HG03064 (cell line): Measurements from ENCODE around the gene PTH2.

Source experiments
- ATAC-seq: cut with Tn5 transposase; IDR thresholded peaks from one replicate; pipeline ENCODE4 v1.9.1; 2021; ENCODE audit warnings: low read depth; ENCODE audit not compliant: unreplicated experiment

PTH2 gene

DNA sequence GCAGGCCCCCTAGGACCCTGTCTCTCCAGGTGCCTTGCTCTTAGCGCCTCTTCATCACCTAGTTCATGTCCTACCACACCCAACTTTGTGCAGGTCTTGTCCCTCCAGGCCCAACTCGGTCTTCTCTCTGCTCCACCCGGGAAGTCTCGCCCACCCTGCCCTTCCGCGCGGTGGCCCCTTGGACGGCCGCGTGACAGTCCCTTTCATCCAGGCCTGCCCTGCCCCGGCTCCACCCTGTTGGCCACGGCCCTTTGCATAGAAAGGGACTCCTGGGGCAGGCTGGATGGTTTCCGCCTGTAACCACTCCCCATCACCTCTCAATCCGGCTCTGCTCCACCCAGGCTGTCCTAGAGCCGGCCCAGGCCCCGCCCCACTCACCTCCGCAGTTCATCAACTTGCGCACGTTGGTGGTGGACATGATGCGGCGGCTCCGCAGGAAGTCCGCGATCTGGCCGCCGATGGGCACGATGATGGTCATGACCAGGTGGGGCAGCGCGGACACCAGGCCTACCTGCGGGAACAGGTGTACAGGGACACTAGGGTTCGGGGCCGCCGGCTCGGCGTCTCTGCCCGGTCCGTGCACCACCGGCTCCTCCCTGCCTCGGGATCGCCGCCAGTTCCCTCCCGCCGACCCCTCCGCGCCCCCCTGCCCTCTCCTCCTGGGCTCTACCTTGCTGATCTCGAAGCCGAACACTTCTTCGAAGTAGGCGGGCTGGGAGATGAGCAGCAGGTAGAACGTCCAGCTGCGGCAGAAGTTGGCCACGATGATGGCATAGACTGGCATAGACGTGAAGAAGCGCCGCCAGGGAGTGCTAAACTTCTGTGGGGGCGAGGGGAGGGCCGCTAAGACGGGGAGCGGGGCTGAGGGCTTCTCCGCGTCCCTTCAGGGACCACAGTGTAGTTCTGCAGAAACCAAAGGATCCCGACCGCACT, 9.2 kb upstream of the PTH2 start:
- ATAC-seq = no peak

DNA sequence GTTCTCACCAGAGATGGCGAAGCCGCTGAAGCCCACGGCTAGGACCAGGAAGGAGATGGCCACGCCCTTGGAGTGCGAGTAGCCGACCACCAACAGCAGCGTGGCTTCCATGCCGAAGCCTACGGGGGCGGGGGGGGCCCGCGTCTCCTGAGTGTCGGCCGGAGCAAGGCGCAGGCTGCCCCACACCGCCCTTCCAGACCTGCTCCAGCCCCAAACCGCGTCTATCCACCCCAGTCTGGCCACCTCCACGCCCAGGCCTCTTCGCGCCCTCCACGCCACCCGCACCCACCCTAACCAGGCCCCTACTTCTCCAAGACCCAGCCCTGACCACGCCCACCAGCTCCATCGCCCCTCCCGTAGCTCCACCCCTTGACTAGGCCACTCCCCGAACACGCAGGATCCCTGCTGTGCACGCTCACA, 8.1 kb upstream of the PTH2 start:
- ATAC-seq = no peak

DNA sequence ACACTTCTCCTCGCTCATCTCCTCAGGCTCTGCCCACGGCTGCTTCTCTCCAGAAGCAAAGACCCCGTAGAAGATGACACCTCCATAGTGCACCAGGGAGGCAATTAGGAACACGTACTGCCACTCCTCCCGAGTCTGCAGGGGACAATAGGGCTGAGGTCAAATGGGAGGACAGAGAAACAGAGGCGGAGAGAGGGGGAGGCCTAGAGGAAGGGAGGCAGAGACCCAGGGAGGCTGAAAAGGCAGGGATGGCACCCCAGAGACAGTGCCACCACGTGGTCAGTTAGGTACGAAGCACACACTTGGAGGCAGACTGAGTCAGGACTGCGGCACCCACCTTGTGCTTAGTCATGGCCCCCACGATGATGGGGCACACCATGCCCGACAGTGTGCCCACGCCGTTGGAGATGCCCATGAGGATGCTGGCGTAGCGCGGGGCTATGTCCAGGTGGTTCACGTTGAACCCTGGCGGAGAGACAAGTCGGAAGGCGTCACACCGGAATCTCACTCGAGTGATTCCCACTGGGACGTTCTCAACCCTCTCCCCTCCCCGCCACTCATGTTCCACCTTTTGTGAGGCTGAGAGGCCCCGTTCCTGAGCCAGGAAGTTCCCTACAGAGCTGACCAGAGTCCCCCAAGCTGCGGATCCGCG, 7.6 kb upstream of the PTH2 start:
- ATAC-seq = no peak

DNA sequence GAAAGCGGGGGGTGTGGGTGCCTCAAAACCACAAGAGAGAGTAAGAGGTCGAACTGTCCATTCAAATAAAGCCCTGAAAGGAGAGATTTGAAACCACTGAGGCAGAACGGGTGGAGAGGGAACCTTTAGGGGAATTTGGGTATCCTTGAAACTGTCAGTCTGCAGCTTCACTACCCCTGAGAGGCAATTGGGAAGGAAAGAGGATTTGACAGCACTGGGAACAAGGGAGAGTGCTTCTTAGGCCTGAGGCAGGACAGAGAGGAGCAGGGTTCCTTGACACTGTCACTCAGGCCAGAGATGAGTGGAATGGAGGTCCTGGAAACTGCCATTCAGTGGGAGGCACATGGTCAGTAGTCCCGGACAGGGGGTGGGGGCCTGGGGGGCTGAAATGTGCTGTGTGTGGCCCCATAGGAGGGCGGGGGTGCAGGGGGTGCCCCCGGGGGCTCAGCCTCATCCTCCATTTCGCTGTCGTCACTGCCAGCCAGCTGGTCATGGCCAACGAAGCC, 7.0 kb upstream of the PTH2 start:
- ATAC-seq = no peak

DNA sequence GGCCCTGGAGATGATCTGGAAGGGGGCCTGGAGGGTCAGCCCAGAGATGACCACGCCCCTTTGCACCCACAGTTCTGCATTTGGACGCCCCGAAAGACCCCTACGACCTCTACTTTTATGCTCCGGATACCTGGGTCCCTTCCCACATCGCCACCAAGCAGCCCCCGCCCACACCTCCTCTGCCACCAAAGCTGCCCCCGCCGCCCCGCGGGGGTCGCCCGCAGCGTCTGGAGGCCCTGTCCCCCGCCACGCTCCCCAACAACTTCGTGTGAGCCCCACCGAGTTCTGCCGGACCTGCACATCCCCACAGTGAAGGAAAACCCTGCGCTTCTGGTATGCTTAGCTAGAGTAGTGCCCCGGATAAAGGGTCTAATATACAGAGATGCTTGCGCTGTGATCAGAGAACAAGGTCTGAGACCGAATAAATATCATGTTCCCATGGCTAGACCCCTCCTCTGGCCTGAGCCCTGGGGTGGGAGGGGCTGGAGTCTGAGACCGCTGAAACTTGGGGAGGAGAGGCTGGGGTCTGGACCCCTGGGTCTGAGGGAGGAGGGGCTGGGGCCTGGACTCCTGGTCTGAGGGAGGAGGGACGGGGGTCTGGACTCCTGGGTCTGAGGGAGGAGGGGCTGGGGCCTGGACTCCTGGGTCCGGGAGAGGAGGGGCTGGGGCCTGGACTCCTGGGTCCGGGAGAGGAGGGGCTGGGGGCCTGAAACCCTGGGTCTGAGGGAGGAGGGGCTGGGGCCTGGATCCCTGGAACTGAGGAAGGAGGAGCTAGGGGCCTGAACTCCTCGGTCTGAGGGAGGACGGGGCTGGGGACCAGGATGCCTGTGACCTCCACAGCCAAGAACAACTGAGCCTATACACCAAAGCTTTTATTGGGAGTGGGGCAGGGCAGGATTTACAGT, 5.6 kb upstream of the PTH2 start:
- no peak for ATAC-seq

DNA sequence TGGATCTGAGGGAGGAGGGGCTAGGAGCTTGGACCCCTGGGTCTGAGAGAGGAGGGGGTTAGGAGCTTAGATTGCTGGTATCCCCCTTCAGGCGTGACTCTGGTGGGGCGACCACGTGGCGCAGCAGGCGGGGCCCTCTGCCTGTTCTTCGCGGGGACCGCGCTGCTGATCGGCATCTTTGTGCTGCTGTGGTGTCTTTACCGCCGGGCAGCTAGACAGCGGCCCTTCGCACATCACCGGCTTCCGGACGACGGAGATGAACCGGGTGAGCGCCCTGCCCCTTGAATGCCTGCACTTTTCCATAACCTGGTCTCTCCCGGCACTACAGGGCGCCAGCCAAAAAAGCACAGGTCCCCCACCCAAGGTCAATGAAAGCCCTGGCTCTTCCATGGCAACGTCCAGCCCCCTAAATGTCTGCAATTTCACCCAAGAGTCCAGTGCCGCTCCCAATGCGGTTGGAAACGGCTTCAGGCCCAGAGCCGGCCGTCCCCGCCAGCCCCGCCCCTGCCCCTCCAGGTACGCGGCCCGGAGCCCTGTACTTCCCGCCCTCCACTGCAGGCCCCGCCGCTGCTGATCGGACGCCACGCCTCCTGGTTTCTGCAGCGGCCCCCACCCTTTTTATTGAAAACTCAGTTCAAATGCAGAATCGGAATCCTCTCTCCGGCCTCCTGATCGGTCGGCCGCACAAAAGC, 4.8 kb upstream of the PTH2 start:
- no peak for ATAC-seq

DNA sequence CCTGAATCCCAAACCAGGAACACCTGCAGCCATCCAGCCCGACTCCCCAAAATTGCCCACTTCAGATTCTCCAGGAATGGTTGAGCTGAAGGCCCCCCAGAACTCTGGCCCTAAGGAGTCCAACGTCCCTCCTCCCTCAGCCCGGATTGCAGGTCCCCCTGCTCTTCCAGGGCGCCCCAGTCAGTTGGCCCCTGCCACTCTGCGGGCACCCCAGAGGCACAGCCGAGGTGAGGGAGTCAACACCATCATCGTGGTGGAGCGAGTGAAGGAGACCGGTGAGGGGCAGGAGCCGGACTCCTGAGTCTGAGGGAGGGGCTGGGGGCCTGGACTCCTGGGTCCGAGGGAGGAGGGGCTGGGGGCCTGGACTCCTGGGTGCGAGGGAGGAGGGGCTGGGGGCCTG, 4.1 kb upstream of the PTH2 start:
- no peak for ATAC-seq

DNA sequence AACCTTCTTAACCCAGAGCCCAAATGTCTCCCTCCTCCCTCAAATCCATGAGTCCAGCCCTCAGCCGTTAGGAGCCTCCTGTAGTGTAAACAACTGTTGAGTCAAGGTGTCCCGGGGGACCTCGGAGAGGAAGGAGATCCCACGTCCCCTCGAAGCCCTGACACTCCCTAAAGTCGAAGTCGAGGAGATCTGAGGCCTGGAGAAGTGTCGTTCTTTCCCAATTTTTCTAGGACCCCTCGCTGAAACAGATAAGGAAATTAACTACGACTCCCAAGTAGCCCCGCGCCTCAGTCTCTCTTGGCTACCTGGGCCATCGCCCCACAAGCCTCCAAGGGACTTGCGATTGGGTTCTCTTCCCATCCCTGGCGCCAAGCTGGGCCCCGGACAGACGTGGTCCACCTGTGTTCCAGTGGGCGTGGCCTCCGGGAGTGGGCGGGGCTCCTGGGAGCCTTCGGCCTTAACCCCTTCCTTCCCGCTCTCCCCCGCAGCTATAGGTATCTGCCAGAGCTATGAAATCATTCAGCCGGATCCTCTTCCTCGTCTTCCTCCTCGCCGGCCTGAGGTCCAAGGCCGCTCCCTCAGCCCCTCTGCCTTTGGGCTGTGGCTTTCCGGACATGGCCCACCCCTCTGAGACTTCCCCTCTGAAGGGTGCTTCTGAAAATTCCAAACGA, 2.8 kb upstream of the PTH2 start:
- ATAC-seq = no peak

DNA sequence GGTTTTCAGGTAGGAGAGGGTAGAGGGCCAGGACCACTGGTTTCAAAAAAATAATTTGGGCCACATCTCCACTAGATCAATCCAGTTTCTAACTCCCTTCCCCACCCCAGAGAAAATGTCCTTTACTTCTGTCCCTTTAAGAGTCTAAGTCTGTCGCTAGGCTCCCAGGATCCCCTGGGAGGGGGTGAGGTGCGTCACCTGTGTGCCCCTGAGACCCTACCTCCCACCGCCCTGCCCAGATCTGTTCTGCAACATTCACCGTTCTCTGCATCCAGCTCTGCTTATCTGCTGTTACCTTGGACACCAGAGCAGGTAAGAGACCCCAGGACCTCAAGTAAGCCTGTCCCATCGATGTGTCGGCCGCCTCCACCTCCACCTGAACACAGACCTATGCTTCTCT, 1.9 kb upstream of the PTH2 start, which contains the start of gene GFY:
GFY (plus strand) TSS at position 211 of the 400 bp plus-strand sequence. CDS start 1,043 bp downstream, outside the sequence.
- ATAC-seq = no peak

DNA sequence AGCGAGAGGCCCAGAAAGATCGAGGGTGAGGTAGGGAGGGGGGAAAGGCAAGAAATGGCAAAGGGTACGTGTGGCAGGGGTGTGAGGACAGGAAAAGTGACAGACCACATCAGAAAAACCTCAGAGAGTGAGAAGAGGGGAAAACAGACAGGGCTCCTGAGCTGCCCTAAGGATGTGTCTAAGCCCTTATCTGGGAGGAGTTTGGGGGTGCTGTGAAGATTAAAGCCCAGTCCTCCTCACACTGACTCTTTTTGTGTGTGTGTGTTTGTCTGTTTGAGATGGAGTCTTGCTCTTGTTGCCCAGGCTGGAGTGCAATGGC, 703 bp upstream of the PTH2 start:
- ATAC-seq = no peak

DNA sequence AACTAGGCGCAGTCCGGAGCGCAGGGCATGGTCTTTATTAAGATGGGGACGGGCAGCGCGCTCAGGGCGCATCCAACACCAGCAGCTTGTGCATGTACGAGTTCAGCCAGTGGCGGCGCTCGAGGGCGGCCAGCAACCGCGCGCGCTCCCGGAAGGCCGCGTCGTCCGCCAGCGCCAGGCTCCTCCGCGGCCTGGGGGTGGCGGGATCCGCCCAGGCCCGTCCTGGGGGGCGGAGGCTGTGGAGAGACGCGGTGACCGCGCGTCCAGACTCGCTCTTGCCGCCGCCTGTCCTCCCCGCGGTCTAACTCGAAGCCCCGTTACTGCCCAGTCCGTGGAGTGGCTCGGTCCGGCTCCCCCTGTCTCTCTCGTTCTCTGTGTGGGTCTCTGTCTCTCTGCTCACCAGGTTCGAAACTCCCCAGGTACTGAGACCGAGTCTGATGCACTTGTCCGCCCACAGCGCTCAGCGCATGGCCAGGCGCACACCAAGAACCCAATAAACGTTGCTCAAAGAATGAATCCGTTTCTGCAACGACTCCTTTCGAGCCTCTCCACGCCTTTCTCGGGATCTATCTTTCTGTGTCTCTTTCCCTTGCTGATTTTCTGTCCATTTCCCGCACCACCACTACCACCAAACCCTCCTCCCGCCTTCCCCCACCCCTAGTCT, 702 bp downstream of the PTH2 start:
- ATAC-seq = no peak

DNA sequence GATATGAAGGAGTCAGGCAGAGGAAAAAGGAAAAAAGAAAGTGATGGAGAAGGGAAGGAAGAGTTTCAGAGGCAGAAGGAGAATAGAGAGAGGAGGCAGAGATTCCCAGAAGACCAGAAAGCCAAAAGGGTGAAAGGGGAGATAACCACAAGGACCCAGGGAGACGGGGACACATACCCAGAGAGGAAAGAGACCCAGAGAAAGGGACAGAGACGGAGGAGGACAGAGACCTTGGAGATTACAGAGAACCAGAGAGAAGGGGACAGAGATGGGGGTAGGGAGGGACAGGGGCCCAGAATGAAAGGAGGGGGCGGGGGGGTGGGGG, 1.4 kb downstream of the PTH2 start:
- no peak for ATAC-seq

DNA sequence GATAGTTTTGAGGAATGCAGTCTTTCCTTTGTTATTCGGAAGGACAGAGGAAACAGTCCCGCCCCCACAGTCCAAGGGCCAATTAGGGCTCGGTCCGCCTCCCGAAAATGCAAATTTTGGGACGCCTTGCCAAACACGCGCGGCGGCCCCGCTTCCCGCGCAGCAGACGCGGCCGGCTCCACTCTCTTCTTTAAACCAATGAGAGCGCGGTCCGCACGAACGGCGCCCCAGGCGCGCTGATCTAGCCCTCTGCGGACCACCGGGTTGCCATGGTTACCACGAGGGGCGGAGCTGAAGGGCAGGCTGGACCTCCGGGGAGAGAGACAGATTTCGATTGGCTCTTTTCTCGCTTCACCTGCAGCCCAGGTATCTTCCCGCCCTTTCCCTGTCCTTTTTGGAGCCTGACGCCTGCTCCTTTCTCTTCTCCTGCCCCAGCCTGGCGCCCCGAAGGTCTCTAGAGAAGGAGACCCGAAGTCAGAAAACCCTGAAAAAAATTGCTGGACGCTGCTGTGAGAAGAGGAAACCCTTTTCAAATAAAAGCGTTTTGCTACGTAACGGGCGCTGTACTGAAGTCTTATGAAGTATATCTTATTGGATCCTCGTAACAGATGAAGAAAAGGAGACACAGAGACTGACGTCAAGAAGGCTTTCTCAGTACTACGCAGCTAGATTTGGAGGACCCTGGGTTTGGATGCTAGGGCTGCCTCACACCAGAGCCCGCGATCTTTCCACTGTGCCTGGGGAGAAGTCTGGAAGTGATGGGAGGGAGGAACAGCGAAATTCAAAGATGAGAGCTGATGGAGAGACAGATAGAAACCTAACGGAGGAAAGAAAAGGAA, 2.0 kb downstream of the PTH2 start:
- no peak for ATAC-seq

DNA sequence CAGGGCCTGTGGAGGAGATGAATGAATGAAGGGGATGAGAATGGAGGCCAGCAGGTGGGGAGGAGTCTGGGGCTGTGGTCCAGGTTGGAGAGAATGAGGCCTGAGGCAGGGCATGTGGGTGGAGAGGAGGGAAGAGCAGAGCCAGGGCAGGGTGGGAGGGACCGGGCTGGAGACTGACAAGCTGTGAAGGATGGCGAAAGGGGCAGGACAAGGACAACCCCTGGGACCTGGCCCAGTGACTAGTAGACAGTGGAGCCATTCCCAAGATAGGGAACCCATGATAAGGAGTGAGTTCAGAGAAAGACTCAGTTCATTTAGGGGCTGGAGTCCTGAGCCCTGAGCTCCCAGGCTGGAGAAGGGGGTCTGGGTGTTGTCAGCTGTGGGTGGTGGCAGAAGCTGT, 3.0 kb downstream of the PTH2 start:
- ATAC-seq = no peak

DNA sequence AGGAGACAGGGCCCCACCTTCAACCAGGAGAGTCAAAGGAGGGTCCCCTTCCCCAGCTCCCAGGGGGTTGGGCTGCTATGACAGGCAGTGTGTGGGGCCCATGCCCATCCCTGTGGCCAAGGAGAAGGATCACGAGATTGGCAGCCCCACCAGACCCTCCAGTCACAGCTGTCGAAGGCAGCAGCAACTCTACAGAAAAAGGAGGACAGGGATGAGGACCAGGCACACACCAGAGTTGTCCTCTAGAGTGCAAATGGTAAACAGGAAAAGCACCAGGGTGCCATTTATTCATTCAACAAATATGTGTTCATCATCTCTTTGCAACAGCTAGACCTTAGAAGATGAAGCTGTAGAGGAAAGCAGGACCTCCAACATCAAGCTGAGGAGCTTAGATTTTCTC, 4.1 kb downstream of the PTH2 start:
- no peak for ATAC-seq

DNA sequence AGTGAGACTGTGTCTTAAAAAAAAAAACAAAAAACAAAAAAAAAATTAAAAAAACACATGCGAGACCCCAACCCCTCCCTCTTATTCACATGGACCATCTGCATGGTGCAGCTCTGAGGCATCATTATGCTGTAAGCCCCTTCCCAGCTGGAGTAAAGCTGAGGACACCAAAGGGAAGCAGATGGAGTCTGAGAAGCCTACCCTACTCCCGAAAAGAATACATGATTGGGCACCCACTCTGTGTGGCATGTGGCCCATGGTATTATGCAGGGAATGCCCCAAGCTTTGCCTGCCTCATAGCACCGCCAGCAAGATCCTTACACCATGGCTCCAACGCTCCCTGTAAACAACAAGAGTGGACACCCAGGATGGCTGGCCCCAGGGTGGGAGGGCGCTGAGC, 4.7 kb downstream of the PTH2 start:
- ATAC-seq = no peak

DNA sequence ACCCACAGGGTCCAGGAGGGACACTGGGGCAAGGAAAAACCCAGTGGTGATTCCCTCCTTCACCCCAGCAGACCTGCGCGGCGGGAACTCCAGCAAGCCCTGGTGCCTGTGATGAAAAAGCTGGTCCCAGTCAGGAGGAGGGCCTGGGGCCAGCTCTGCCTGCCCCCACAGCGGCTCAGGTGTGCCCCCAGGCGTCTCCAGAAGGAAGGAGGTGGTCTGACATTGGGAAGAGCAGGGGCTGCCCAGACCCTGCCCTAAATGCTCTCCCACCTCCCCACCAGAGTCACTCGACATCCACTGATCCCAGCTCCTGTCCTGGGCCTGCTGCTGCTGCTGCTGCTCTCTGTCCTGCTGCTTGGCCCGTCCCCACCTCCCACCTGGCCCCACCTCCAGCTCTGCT, 6.2 kb downstream of the PTH2 start:
- no peak for ATAC-seq

DNA sequence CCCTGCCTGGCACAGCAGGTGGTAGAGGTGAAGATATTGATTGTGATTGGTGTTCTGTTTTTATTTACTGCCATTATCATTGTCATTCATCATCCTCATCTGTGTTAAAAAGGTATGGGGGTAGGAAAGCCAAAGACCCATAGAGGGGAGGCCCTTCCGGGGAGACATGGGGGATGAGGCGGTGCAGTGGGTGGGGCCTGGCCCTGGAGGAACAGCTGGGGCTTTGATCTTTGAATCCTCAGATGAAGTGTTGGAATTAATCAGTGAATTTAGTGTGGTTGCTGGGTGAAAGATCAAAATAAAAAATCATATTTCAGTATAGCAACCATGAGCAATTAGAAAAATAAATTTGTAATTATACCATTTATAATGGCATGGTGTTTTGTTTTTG, 7.4 kb downstream of the PTH2 start:
- ATAC-seq = no peak
